Natural killer cell (primary cell): ENCODE measurements around the gene MAP2K5. TPM values are rescaled to one million over a fixed set of nuclear protein-coding genes. Genes with fewer than 3 reads are reported as not detected.

Experiments
- ATAC-seq, 3 donors: fragments of 150-1000 bp in 2 of 3; fragments of 200-7000 bp in 1 of 3; cut with Tn5 transposase; 1 replicate in 1 of 3; 2 replicates in 2 of 3; pipeline ENCODE4 v1.10.0; 2021; ENCODE audit warnings: mild to moderate bottlenecking in 2 of 3, moderate library complexity in 2 of 3
- DNase-seq, 2 donors: peaks; one replicate each; pipeline versions ENCODE4 v3.0.0 to v3.0.0-alpha.2; 2013 to 2021; ENCODE audit warnings: mixed read lengths in 1 of 2
- H3K27ac ChIP-seq: one replicate; pipeline ENCODE4 v1.5.1; 2013; ENCODE audit warnings: mild to moderate bottlenecking, low read length
- H3K27me3 ChIP-seq: one replicate; pipeline ENCODE4 v1.6.1; 2013; ENCODE audit warnings: low read length; ENCODE audit not compliant: control insufficient read depth, insufficient read depth
- H3K36me3 ChIP-seq: one replicate; pipeline ENCODE4 v1.6.1; 2013; ENCODE audit warnings: low read length; ENCODE audit not compliant: control insufficient read depth, insufficient read depth
- H3K4me1 ChIP-seq: one replicate; pipeline ENCODE4 v1.6.1; 2013; ENCODE audit warnings: low read length; ENCODE audit not compliant: control insufficient read depth, insufficient read depth
- H3K4me3 ChIP-seq: one replicate; pipeline ENCODE4 v1.5.1; 2013; ENCODE audit warnings: low read length
- H3K9me3 ChIP-seq: one replicate; pipeline ENCODE4 v1.6.1; 2013; ENCODE audit warnings: low read length; ENCODE audit not compliant: control insufficient read depth, insufficient read depth
- H3K27ac Mint-ChIP-seq, 2 donors: one replicate each; pipeline ENCODE4 v1.8.0; 2022; ENCODE audit warnings: mild to moderate bottlenecking in 2 of 2, mixed read lengths in 2 of 2, moderate library complexity in 1 of 2
- H3K27me3 Mint-ChIP-seq, 2 donors: one replicate each; pipeline ENCODE4 v1.8.0; 2022; ENCODE audit warnings: low read depth in 2 of 2, mixed read lengths in 2 of 2
- H3K36me3 Mint-ChIP-seq: one replicate; pipeline ENCODE4 v1.8.0; 2022; ENCODE audit warnings: mixed read lengths
- H3K4me1 Mint-ChIP-seq, 2 donors: one replicate each; pipeline ENCODE4 v1.8.0; 2022; ENCODE audit warnings: mixed read lengths in 2 of 2
- H3K4me3 Mint-ChIP-seq: one replicate; pipeline ENCODE4 v1.8.0; 2022; ENCODE audit warnings: mild to moderate bottlenecking, moderate library complexity, mixed read lengths
- H3K9me3 Mint-ChIP-seq, 2 donors: one replicate each; pipeline ENCODE4 v1.8.0; 2022; ENCODE audit warnings: mixed read lengths in 2 of 2
- CTCF ChIP-seq: fragments of 200-600 bp; IDR thresholded peaks from one replicate; pipeline ENCODE4 v1.8.0; 2022; ENCODE audit warnings: antibody characterized with exemption
- WGBS: methylation state at CpG from one replicate; pipeline ENCODE4 v1.1.7; 2013; ENCODE audit warnings: missing lambda C conversion rate; ENCODE audit not compliant: insufficient coverage; 5-methylcytosine and 5-hydroxymethylcytosine counted together
- intact Hi-C: fragments of 100-400 bp; cut with micrococcal nuclease; formaldehyde crosslinking; loops from one replicate; pipeline ENCODE4 v1.14.2; 2022
- total RNA-seq, 4 donors: library from RNA; stranded (reverse); fragments of 120-200 nt in 1 of 4; gene quantifications; one replicate each; pipeline versions ENCODE4 v1.2.3 to v1.2.4, GENCODE V29; 2013 to 2022

The MAP2K5 gene
- total RNA-seq, 3 donors from 2014 or later (not counting 1 experiment from before 2014, with no cell fraction given), result 25.6 to 32.6 (median 29.2) TPM

GRCh38 chr15:67803299-67803698 lies 260.8 kb downstream of the MAP2K5 start:
- Histone ChIP-seq H3K27me3 (no peaks in the 10 kb centered on the region), H3K4me1 (no peaks in the 10 kb centered on the region), H3K36me3 (no peaks in the 10 kb centered on the region), H3K27ac (no peak overlapping the region), H3K9me3 (no peaks in the 10 kb centered on the region), H3K4me3 (no peak overlapping the region)
- H3K27me3 Mint-ChIP-seq, result no peaks in the 10 kb centered on the region
- no peak for TF ChIP-seq CTCF
- 85% methylated on average over 3 of the region's 3 CpGs for WGBS
- intact Hi-C loops, result no loop called here
- H3K27ac Mint-ChIP-seq, result no peak overlapping the region
- H3K36me3 Mint-ChIP-seq, result no peaks in the 10 kb centered on the region
- H3K4me3 Mint-ChIP-seq, result no peak overlapping the region
- no peaks in the 10 kb centered on the region for H3K9me3 Mint-ChIP-seq
- DNase-seq, result no peak
- H3K4me1 Mint-ChIP-seq, result peaks cover 0 to 5% of the 10 kb centered on the region in 2 donors
- ATAC-seq, result no peak

GRCh38 chr15:67803996-67804843 lies 261.7 kb downstream of the MAP2K5 start:
- Mint-ChIP-seq H3K4me1 (peaks cover 0 to 5% of the 10 kb centered on the region in 2 donors), H3K4me3 (no peak overlapping the region), H3K9me3 (no peaks in the 10 kb centered on the region), H3K27ac (no peak overlapping the region), H3K36me3 (no peaks in the 10 kb centered on the region), H3K27me3 (no peaks in the 10 kb centered on the region)
- WGBS, result 92% methylated on average over 27 of the region's 27 CpGs
- DNase-seq (no peak), ATAC-seq (no peak)
- Histone ChIP-seq H3K27me3 (no peaks in the 10 kb centered on the region), H3K9me3 (no peaks in the 10 kb centered on the region), H3K27ac (no peak overlapping the region), H3K4me3 (no peak overlapping the region), H3K4me1 (no peaks in the 10 kb centered on the region), H3K36me3 (no peaks in the 10 kb centered on the region)
- TF ChIP-seq CTCF, result no peak
- intact Hi-C loops, result no loop called here

- no peak overlapping the region for H3K27ac ChIP-seq
- Mint-ChIP-seq H3K4me3 (no peak overlapping the region), H3K9me3 (no peaks in the 10 kb centered on the region), H3K4me1 (peaks cover 0 to 5% of the 10 kb centered on the region in 2 donors), H3K27ac (no peak overlapping the region), H3K27me3 (no peaks in the 10 kb centered on the region), H3K36me3 (no peaks in the 10 kb centered on the region)
- WGBS, result 91% methylated on average over 17 of the region's 17 CpGs
- no peaks in the 10 kb centered on the region for H3K36me3 ChIP-seq
- H3K9me3 ChIP-seq, result no peaks in the 10 kb centered on the region
- ATAC-seq (no peak), DNase-seq (no peak)
- H3K4me3 ChIP-seq, result no peak overlapping the region
- intact Hi-C loops, result no loop called here
- no peaks in the 10 kb centered on the region for H3K27me3 ChIP-seq
- TF ChIP-seq CTCF, result no peak
- no peaks in the 10 kb centered on the region for H3K4me1 ChIP-seq
These were observed 262.6 kb downstream of the MAP2K5 start for GRCh38 chr15:67805008-67805665.
